B cell (primary cell): ENCODE data around the gene PSMB10. TPM values are rescaled to one million over a fixed set of nuclear protein-coding genes. Genes with fewer than 3 reads are reported as not detected.

Source experiments
- ATAC-seq: fragments of 200-7000 bp; cut with Tn5 transposase; one replicate; pipeline ENCODE4 v1.10.0; 2021; ENCODE audit warnings: low read depth, mild to moderate bottlenecking, moderate number of reproducible peaks, moderate library complexity
- CTCF ChIA-PET: fragments of 350-600 bp; sonication (Branson Sonifier 250); formaldehyde crosslinking; loops from one replicate; lab custom pipeline; 2021; ENCODE audit warnings: antibody characterized with exemption, inconsistent platforms; lab: Charles Lee
- POLR2A ChIA-PET: fragments of 350-600 bp; sonication (Branson Sonifier 250); formaldehyde crosslinking; loops from one replicate; lab custom pipeline; 2021; ENCODE audit warnings: antibody characterized with exemption; lab: Charles Lee
- DNase-seq: peaks from one replicate; pipeline ENCODE4 v3.0.0; 2013
- H2AFZ ChIP-seq: 2 replicates; pipeline ENCODE4 v1.6.1; 2012; ENCODE audit warnings: mild to moderate bottlenecking, low read depth, low read length; ENCODE audit not compliant: insufficient read depth, poor library complexity, severe bottlenecking
- H3K27ac ChIP-seq, 2 donors: 1 replicate in 1 of 2; 2 replicates in 1 of 2; pipeline ENCODE4 v1.5.1; 2012 to 2013; ENCODE audit warnings: low read length in 2 of 2, mild to moderate bottlenecking in 2 of 2, moderate library complexity in 1 of 2
- H3K27me3 ChIP-seq, 4 experiments: fragments of 200-600 bp in 1 of 4; sonication (generic) in 1 of 4; replicated peaks in 1 of 4; 1 replicate in 2 of 4; 2 replicates in 2 of 4; pipeline versions ENCODE4 v1.6.1 to v1.7.0; 2013 to 2016; ENCODE audit warnings: low read length in 3 of 4, mild to moderate bottlenecking in 2 of 4, mixed read lengths in 1 of 4, moderate library complexity in 1 of 4; ENCODE audit not compliant: insufficient read depth in 4 of 4, control insufficient read depth in 3 of 4; ENCODE audit errors: control extremely low read depth in 1 of 4
- H3K36me3 ChIP-seq, 2 experiments: replicated peaks in 1 of 2; 1 replicate in 1 of 2; 2 replicates in 1 of 2; pipeline versions ENCODE4 v1.6.1 to v1.7.1; 2013; ENCODE audit warnings: low read length in 1 of 2; ENCODE audit not compliant: insufficient read depth in 2 of 2, control insufficient read depth in 1 of 2; ENCODE audit errors: control extremely low read depth in 1 of 2, extremely low read depth in 1 of 2
- H3K4me1 ChIP-seq, 2 donors: fragments of 200-600 bp in 1 of 2; sonication (generic) in 1 of 2; 1 replicate in 1 of 2; 2 replicates in 1 of 2; pipeline versions ENCODE4 v1.5.1 to v1.6.1; 2013 to 2017; ENCODE audit warnings: low read length in 2 of 2; ENCODE audit not compliant: control insufficient read depth in 2 of 2, insufficient read depth in 2 of 2
- H3K4me2 ChIP-seq: replicated peaks from 2 replicates; pipeline ENCODE3; 2012; ENCODE audit warnings: mild to moderate bottlenecking, low read depth, low read length; ENCODE audit not compliant: poor library complexity, severe bottlenecking
- H3K4me3 ChIP-seq, 5 experiments: fragments of 200-600 bp in 1 of 5; sonication (generic) in 1 of 5; 1 replicate in 3 of 5; 2 replicates in 2 of 5; pipeline versions ENCODE4 v1.5.1 to v1.7.0; 2011 to 2016; ENCODE audit warnings: low read length in 4 of 5, mild to moderate bottlenecking in 4 of 5, low read depth in 2 of 5, control low read depth in 1 of 5, moderate library complexity in 1 of 5; ENCODE audit not compliant: insufficient read depth in 1 of 5; ENCODE audit errors: control extremely low read depth in 1 of 5, extremely low read depth in 1 of 5
- H3K79me2 ChIP-seq: fragments of 200-600 bp; sonication (generic); one replicate; pipeline ENCODE4 v1.6.0; 2016; ENCODE audit warnings: low read length; ENCODE audit not compliant: control insufficient read depth, insufficient read depth
- H3K9ac ChIP-seq: fragments of 200-600 bp; sonication (generic); 2 replicates; pipeline ENCODE4 v1.6.1; 2017; ENCODE audit warnings: mild to moderate bottlenecking, low read length, moderate library complexity
- H3K9me3 ChIP-seq, 3 donors: one replicate each; pipeline versions ENCODE4 v1.6.1 to v1.7.1; 2013; ENCODE audit warnings: low read length in 2 of 3; ENCODE audit not compliant: control insufficient read depth in 2 of 3, insufficient read depth in 1 of 3; ENCODE audit errors: control extremely low read depth in 1 of 3
- H4K20me1 ChIP-seq: 2 replicates; pipeline ENCODE4 v1.6.0; 2012; ENCODE audit warnings: mild to moderate bottlenecking, low read length; ENCODE audit not compliant: insufficient read depth, control insufficient read depth, poor library complexity, severe bottlenecking
- H3K27ac Mint-ChIP-seq: one replicate; pipeline ENCODE4 v1.8.0; 2021; ENCODE audit warnings: mixed read lengths
- H3K27me3 Mint-ChIP-seq: one replicate; pipeline ENCODE4 v1.8.0; 2021; ENCODE audit warnings: mixed read lengths
- H3K4me1 Mint-ChIP-seq: one replicate; pipeline ENCODE4 v1.8.0; 2021; ENCODE audit warnings: mixed read lengths
- H3K4me3 Mint-ChIP-seq: one replicate; pipeline ENCODE4 v1.8.0; 2021; ENCODE audit warnings: mixed read lengths
- H3K9me3 Mint-ChIP-seq: one replicate; pipeline ENCODE4 v1.8.0; 2022; ENCODE audit warnings: mixed read lengths; ENCODE audit not compliant: insufficient read depth
- EZH2 ChIP-seq: IDR thresholded peaks from 2 replicates; pipeline ENCODE4 v1.6.1; 2012; ENCODE audit warnings: borderline replicate concordance, low read depth, mild to moderate bottlenecking, moderate library complexity, low read length; ENCODE audit not compliant: insufficient read depth, poor library complexity, severe bottlenecking
- WGBS: methylation state at CpG from one replicate; pipeline ENCODE4 v1.1.5; 2013; ENCODE audit warnings: missing lambda C conversion rate; ENCODE audit not compliant: insufficient coverage; 5-methylcytosine and 5-hydroxymethylcytosine counted together
- intact Hi-C: fragments of 100-400 bp; cut with micrococcal nuclease; formaldehyde crosslinking; loops from one replicate; pipeline ENCODE4 v1.10.0; 2022
- polyA plus RNA-seq: library from polyadenylated mRNA; depleted of rRNA; stranded (reverse); fragments of >200 nt; gene quantifications from 2 replicates; pipeline ENCODE4 v1.2.3, GENCODE V29; 2012
- total RNA-seq, 2 donors: library from RNA; stranded (reverse); fragments of 120-200 nt in 1 of 2; gene quantifications; 1 replicate in 1 of 2; 2 replicates in 1 of 2; pipeline versions ENCODE4 v1.2.3 to v1.2.4, GENCODE V29; 2013 to 2022
- TF ChIP-seq, protein P1 (sequence below): fragments of 200-600 bp; IDR thresholded peaks from one replicate; pipeline ENCODE4 v1.8.0; 2022; ENCODE audit warnings: antibody characterized with exemption, mild to moderate bottlenecking

Gene PSMB10
- total and polyA plus RNA-seq, 2 donors (not counting 1 experiment from before 2014, with no cell fraction given), result 167 to 176 TPM

DNA sequence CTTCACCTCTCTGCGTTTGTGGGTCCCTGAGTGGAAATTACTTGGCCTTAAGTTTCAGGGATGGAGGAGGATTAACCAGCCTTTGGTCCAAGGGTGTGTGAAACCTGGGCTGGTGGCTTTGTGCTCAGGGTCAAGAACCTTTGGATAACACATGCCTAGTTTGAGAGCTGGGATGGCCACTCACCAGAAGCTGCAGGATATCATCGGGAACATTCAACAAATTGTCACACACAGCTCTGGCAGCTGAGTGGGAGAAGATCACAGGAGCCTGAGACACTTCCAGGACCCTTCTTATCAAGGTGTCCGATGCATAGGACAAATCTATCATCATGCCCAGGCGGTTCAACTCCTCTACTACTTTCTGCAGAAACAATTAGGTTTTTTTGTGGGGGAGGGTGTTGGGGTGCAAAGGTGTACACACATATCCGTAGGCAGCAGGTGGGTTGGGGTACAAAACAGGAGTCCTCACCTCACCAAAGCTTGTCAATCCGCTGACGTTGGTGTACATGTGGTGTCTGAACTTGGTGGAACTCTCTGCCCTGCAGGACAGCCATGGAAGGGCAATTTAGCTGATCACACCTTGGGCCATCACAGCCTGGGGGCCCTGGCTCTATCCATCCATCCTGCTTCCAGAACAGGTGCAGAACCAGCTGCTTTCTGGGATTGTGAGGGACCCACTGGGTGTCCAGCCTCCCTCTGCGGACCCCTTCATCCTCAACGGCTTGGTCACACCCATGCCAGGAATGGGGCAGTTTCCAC is 41.0 kb upstream of the PSMB10 start:
- H3K9me3 ChIP-seq, result no peaks in the 10 kb centered on the region
- Mint-ChIP-seq H3K9me3 (no peaks in the 10 kb centered on the region), H3K27ac (no peak overlapping the region), H3K4me1 (peaks cover 3% of the 10 kb centered on the region), H3K27me3 (no peaks in the 10 kb centered on the region), H3K4me3 (no peak overlapping the region)
- H3K4me2 ChIP-seq, result no peak overlapping the region
- H2AFZ ChIP-seq, result no peak overlapping the region
- no peak for ATAC-seq
- H3K27ac ChIP-seq, result no peak overlapping the region
- H3K36me3 ChIP-seq, result no peaks in the 10 kb centered on the region
- 94% methylated on average over 7 of the region's 9 CpGs for WGBS
- DNase-seq, result no peak
- POLR2A ChIA-PET, result no interaction called here
- H3K9ac ChIP-seq, result no peak overlapping the region
- H3K4me1 ChIP-seq, result peaks cover 0 to 6% of the 10 kb centered on the region in 2 donors
- CTCF ChIA-PET, result interaction anchor here (1.6 kb wide), 1 partner anchor 9 kb away, joined by 4 read pairs; no protein-coding TSS in a partner anchor
- TF ChIP-seq, protein P1, sequence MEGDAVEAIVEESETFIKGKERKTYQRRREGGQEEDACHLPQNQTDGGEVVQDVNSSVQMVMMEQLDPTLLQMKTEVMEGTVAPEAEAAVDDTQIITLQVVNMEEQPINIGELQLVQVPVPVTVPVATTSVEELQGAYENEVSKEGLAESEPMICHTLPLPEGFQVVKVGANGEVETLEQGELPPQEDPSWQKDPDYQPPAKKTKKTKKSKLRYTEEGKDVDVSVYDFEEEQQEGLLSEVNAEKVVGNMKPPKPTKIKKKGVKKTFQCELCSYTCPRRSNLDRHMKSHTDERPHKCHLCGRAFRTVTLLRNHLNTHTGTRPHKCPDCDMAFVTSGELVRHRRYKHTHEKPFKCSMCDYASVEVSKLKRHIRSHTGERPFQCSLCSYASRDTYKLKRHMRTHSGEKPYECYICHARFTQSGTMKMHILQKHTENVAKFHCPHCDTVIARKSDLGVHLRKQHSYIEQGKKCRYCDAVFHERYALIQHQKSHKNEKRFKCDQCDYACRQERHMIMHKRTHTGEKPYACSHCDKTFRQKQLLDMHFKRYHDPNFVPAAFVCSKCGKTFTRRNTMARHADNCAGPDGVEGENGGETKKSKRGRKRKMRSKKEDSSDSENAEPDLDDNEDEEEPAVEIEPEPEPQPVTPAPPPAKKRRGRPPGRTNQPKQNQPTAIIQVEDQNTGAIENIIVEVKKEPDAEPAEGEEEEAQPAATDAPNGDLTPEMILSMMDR, result no peak
- TF ChIP-seq EZH2, result no peak
- intact Hi-C loops, result no loop called here
- no peaks in the 10 kb centered on the region for H4K20me1 ChIP-seq
- H3K79me2 ChIP-seq, result no peaks in the 10 kb centered on the region
- peaks cover 0 to 3% (median 0%) of the 10 kb centered on the region in 4 experiments for H3K27me3 ChIP-seq
- no peak overlapping the region for H3K4me3 ChIP-seq

DNA sequence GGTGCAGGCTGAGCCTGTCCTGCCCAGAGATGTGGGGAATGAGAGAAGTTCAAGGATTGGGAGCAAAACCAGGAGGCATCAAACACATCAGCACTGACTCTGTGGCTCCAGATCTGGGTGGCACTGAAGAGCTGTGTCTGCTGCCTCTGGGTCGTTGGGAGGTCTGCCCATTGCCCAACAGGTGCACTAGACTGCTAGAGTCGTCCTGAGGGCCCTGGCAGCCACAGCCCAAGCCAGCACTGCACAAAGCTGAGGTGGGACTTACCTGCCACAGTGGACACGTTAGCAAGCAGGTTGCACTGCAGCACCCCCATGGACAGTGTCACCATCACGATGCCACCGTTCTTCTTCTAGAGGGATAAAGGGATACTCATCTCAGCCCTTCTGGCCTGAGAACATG is 40.4 kb upstream of the PSMB10 start:
- ChIA-PET POLR2A (interaction anchor here (0.6 kb wide), 1 partner anchor 22 kb away, joined by 3 read pairs; no protein-coding TSS in a partner anchor), CTCF (interaction anchor here (1.6 kb wide), 1 partner anchor 10 kb away, joined by 4 read pairs; no protein-coding TSS in a partner anchor)
- DNase-seq (no peak), ATAC-seq (no peak)
- H4K20me1 ChIP-seq, result no peaks in the 10 kb centered on the region
- peaks cover 3% of the 10 kb centered on the region for H3K4me1 Mint-ChIP-seq
- peaks cover 0 to 3% (median 0%) of the 10 kb centered on the region in 4 experiments for H3K27me3 ChIP-seq
- H2AFZ ChIP-seq, result no peak overlapping the region
- H3K27me3 Mint-ChIP-seq, result no peaks in the 10 kb centered on the region
- no peak overlapping the region for H3K4me3 ChIP-seq
- no peak overlapping the region for H3K4me2 ChIP-seq
- no peak overlapping the region for H3K4me3 Mint-ChIP-seq
- no peak overlapping the region for H3K9ac ChIP-seq
- no peak overlapping the region for H3K27ac ChIP-seq
- TF ChIP-seq, protein P1, result no peak
- TF ChIP-seq EZH2, result no peak
- H3K79me2 ChIP-seq, result no peaks in the 10 kb centered on the region
- intact Hi-C loops, result no loop called here
- no peaks in the 10 kb centered on the region for H3K9me3 ChIP-seq
- H3K4me1 ChIP-seq, result peaks cover 0 to 6% of the 10 kb centered on the region in 2 donors
- no peaks in the 10 kb centered on the region for H3K9me3 Mint-ChIP-seq
- H3K27ac Mint-ChIP-seq, result no peak overlapping the region
- H3K36me3 ChIP-seq, result no peaks in the 10 kb centered on the region
- WGBS, result 82% methylated on average over 5 of the region's 5 CpGs
